ENCODE measurements around the gene SCFD2.

DNA sequence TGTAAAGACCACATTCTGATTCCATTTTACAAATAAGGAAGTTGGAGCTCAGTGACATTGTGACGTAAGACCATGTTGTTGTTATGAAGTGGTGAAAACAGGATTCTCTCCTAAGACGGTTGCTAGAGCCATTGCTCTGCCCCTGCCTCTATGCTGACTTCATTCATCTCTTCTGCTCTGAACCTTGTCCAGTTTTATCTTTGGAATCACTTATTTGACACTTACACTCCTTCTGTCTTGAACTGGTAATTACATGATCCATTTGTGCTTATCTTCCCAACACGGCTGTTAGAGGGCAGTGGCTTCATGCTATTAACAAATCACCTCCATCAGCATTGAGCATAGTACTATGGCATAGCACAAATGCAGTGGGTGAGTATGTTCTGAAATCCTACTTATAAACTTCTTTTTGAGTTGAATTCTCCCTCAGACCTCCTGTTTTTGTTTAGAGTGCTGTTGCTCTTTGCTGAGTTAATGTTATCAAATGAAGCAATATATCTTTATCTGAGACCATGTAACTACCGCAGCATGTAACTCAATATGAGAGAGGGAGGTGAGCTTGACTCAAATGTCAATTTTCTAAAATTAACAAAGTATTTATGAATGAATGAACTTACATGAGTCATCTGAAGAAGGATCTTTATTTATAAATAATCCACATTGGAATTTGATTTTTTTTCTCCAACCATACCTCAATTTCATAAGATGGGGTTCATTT lies 326.0 kb downstream of the SCFD2 start:
- TF ChIP-seq EZH2 (IDR thresholded peaks at IDR 0.05; ENCODE audit: low read depth): no peak
- TF ChIP-seq CTCF (conservative IDR thresholded peaks at IDR 0.05): no peak

Measured in PC-9 (cell line).